AG04449 (cell line): Measurements from ENCODE around the gene FAHD2A.

Experiments used
- CTCF ChIA-PET: fragments of 350-600 bp; formaldehyde crosslinking; extraction: SDS; loops from one replicate; lab custom pipeline; 2021; ENCODE audit warnings: antibody characterized with exemption; lab: Yijun Ruan, JAX
- POLR2A ChIA-PET: fragments of 400-600, 350-600 bp; formaldehyde crosslinking; extraction: SDS; loops from one replicate; lab custom pipeline; 2020; ENCODE audit warnings: antibody characterized with exemption, inconsistent platforms; lab: Yijun Ruan, JAX
- DNase-seq: peaks from one replicate; pipeline ENCODE4 v3.0.0-alpha.2; 2010; ENCODE audit warnings: low read depth, low spot score
- H3K4me3 ChIP-seq: 2 replicates; pipeline ENCODE4 v1.5.1; 2011; ENCODE audit warnings: low read depth, mild to moderate bottlenecking, control low read depth, low read length
- CTCF ChIP-seq: IDR thresholded peaks from one replicate; pipeline ENCODE4 v1.5.1; 2011; ENCODE audit warnings: mild to moderate bottlenecking, moderate library complexity, low read length, control low read depth, inconsistent platforms; ENCODE audit not compliant: insufficient read depth; ENCODE audit errors: missing control alignments

Gene FAHD2A

DNA sequence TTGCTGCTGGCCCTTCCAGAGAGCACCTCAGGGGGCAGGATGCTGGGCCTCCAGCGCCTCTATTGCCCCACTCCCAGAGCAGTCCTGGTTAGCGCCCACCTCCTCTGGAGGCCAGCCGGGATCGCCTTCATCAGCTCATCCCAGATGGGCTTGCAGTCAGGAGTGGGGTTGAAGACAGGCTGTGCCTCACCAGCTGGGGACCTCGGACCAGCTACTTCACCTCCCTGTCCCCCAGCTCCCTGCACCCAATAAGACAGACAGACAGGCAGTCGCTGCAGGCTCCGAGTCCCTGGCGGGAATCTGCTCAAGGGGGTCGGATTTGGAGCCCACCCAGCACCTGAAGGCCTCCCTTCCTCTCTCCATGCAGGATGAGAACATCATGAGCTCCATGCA lies 18.9 kb upstream of the FAHD2A start:
- no peak overlapping the region for H3K4me3 ChIP-seq
- CTCF ChIA-PET = interaction anchor here (0.8 to 2.7 kb wide), 2 partner anchors 38 to 346 kb away, joined by 3 to 9 read pairs; no protein-coding TSS in a partner anchor
- TF ChIP-seq CTCF = no peak
- DNase-seq = no peak
- POLR2A ChIA-PET = no interaction called here

DNA sequence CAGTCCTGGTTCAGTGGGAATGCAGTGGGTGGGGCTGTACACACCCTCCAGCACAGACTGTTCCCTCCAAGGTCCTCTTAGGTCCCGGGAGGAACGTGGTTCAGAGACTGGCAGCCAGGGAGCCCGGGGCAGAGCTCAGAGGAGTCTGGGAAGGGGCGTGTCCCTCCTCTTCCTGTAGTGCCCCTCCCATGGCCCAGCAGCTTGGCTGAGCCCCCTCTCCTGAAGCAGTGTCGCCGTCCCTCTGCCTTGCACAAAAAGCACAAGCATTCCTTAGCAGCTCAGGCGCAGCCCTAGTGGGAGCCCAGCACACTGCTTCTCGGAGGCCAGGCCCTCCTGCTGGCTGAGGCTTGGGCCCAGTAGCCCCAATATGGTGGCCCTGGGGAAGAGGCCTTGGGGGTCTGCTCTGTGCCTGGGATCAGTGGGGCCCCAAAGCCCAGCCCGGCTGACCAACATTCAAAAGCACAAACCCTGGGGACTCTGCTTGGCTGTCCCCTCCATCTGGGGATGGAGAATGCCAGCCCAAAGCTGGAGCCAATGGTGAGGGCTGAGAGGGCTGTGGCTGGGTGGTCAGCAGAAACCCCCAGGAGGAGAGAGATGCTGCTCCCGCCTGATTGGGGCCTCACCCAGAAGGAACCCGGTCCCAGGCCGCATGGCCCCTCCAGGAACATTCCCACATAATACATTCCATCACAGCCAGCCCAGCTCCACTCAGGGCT lies 17.5 kb upstream of the FAHD2A start:
- no peak for TF ChIP-seq CTCF
- ChIA-PET POLR2A (no interaction called here), CTCF (interaction anchor here (2.7 to 8.7 kb wide), 2 partner anchors 40 to 344 kb away, joined by 9 to 74 read pairs; no protein-coding TSS in a partner anchor)
- no peak for DNase-seq
- H3K4me3 ChIP-seq = no peak overlapping the region

DNA sequence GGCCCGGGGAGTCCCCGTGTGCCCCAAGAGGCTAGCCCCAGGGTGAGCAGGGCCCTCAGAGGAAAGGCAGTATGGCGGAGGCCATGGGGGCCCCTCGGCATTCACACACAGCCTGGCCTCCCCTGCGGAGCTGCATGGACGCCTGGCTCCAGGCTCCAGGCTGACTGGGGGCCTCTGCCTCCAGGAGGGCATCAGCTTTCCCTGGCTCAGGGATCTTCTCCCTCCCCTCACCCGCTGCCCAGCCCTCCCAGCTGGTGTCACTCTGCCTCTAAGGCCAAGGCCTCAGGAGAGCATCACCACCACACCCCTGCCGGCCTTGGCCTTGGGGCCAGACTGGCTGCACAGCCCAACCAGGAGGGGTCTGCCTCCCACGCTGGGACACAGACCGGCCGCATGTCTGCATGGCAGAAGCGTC lies 16.9 kb upstream of the FAHD2A start:
- no peak for TF ChIP-seq CTCF

GRCh38 chr2:95386031-95386430 lies 16.5 kb upstream of the FAHD2A start:
- ChIA-PET POLR2A (no interaction called here), CTCF (interaction anchor here (1.2 to 8.7 kb wide), 2 partner anchors 41 to 343 kb away, joined by 3 to 74 read pairs; no protein-coding TSS in a partner anchor)
- DNase-seq = no peak
- H3K4me3 ChIP-seq = no peak overlapping the region
- TF ChIP-seq CTCF = no peak

More for the DNA sequence above, 16.9 kb upstream of the FAHD2A start:
- POLR2A ChIA-PET = no interaction called here
- H3K4me3 ChIP-seq = no peak overlapping the region
- DNase-seq = no peak
- CTCF ChIA-PET = interaction anchor here (2.7 to 8.7 kb wide), 2 partner anchors 40 to 344 kb away, joined by 9 to 74 read pairs; no protein-coding TSS in a partner anchor

DNA sequence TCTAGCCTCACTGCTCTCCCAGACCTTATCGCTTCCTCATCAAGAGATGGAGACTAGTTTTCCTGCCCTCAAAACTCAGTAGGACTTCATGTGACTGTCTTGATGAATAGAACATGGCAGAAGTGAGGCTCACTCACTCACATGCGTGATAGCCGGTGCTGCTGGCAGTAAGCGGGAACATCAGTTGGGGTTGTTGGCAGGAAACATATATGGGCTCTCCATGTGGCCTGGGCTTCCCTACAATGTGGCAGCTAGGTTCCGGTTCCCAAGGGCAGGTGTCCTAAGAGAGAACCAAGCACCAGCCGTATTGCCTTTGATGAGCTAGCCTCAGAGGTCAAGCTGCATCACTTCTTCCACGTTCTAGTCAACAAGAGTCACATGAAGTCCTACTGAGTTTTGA lies 15.2 kb upstream of the FAHD2A start:
- no peak overlapping the region for H3K4me3 ChIP-seq
- DNase-seq = no peak
- no peak for TF ChIP-seq CTCF
- CTCF ChIA-PET = interaction anchor here (0.8 to 8.7 kb wide), 11 partner anchors 9 to 347 kb away, joined by 3 to 74 read pairs (median 4); partner anchors contain the start of gene FAHD2A
- POLR2A ChIA-PET = no interaction called here

DNA sequence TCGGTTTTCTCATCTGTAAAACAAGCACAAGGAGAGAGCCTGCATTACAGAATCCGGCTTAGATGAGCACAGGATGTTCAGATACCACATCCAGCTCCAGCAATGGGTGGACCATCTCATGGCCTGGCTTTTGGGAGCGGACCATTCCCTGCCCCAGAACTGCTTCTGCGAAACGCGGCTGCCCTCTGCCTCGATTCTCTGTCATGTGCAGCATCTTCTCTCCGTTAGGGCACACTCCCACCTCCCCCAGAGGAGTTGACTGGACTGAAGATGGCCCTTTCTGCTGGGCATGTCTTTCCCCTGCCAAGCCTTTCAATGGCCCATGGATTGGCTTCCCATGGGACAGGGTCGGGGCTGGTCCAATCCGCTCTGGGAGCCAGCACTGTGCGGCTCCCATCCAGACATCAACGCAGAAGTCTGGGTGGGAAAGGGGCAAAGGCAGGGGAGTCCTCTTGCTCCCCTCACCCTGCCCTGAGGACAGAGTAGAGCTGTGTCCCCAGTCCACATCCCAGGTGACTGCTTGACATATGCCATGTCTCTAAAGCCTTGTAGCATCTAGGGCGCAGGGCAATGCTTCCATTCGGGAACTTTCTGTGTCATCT lies 14.3 kb upstream of the FAHD2A start:
- POLR2A ChIA-PET = no interaction called here
- no peak for TF ChIP-seq CTCF

More for the DNA sequence above, 14.3 kb upstream of the FAHD2A start:
- CTCF ChIA-PET = interaction anchor here (1.0 to 8.7 kb wide), 14 partner anchors 9 to 346 kb away, joined by 3 to 74 read pairs (median 6); partner anchors contain the start of gene FAHD2A
- no peak for DNase-seq
- H3K4me3 ChIP-seq = no peak overlapping the region
